ACC112 (cell line): Measurements from ENCODE around the gene WNT9A.
"Not testable (repeated sequence)": the region's sequence is repeated elsewhere in the genome, so short reads cannot be mapped to it uniquely, and the experiment has no call there.

Experiments used
- H2AFZ ChIP-seq: fragments of 200-600 bp; sonication (generic); one replicate; pipeline ENCODE4 v1.6.0; 2017; ENCODE audit warnings: antibody characterized with exemption, low read length; ENCODE audit not compliant: unreplicated experiment
- H3K27ac ChIP-seq: fragments of 200-600 bp; sonication (generic); 2 replicates; pipeline ENCODE4 v1.5.1; 2014; ENCODE audit warnings: low read depth, mild to moderate bottlenecking, antibody characterized with exemption, low read length, moderate library complexity
- H3K27me3 ChIP-seq: fragments of 200-600 bp; sonication (generic); 2 replicates; pipeline ENCODE4 v1.6.1; 2014; ENCODE audit warnings: mild to moderate bottlenecking, antibody characterized with exemption, low read length, moderate library complexity, mixed read lengths; ENCODE audit not compliant: insufficient read depth
- H3K36me3 ChIP-seq: fragments of 200-600 bp; sonication (generic); 2 replicates; pipeline ENCODE4 v1.6.1; 2016; ENCODE audit warnings: mild to moderate bottlenecking, antibody characterized with exemption, low read length, moderate library complexity, mixed read lengths; ENCODE audit not compliant: insufficient read depth
- H3K4me1 ChIP-seq: fragments of 200-600 bp; sonication (generic); one replicate; pipeline ENCODE4 v1.6.1; 2016; ENCODE audit warnings: low read length, mixed read lengths; ENCODE audit not compliant: insufficient read depth, unreplicated experiment, control insufficient read depth
- H3K4me3 ChIP-seq: fragments of 200-600 bp; sonication (generic); 2 replicates; pipeline ENCODE4 v1.5.1; 2014; ENCODE audit warnings: mild to moderate bottlenecking, low read depth, low read length
- H3K79me2 ChIP-seq: fragments of 200-600 bp; sonication (generic); one replicate; pipeline ENCODE4 v1.6.0; 2016; ENCODE audit warnings: low read length; ENCODE audit not compliant: control insufficient read depth, unreplicated experiment, insufficient read depth

WNT9A gene

GRCh38 chr1:227886993-227887696, 60.6 kb downstream of the WNT9A start:
- Histone ChIP-seq H3K4me3 (peak overlapping the region; percentile 24; the same call in 1 of the 2 replicates), H2AFZ (no peak overlapping the region), H3K79me2 (no peaks in the 10 kb centered on the region), H3K36me3 (no peaks in the 10 kb centered on the region), H3K27me3 (peaks cover 8% of the 10 kb centered on the region), H3K4me1 (peaks cover 9% of the 10 kb centered on the region), H3K27ac (no peak overlapping the region)

GRCh38 chr1:227886503-227886961, 61.2 kb downstream of the WNT9A start:
- H3K4me3 ChIP-seq: no peak overlapping the region
- no peak overlapping the region for H3K27ac ChIP-seq
- H3K27me3 ChIP-seq: peaks cover 14% of the 10 kb centered on the region
- H3K4me1 ChIP-seq: peaks cover 9% of the 10 kb centered on the region
- H2AFZ ChIP-seq: no peak overlapping the region
- no peaks in the 10 kb centered on the region for H3K36me3 ChIP-seq
- no peaks in the 10 kb centered on the region for H3K79me2 ChIP-seq

- H3K27ac ChIP-seq: no peak overlapping the region
- H3K36me3 ChIP-seq: no peaks in the 10 kb centered on the region
- H3K4me3 ChIP-seq: 0 out of 2 replicates have a peak overlapping the region, but pooled peaks have one; percentile 32
Measured at GRCh38 chr1:227885648-227886502, 61.9 kb downstream of the WNT9A start.

GRCh38 chr1:227885135-227885647, 62.5 kb downstream of the WNT9A start:
- H3K27me3 ChIP-seq: peaks cover 28% of the 10 kb centered on the region
- H3K4me1 ChIP-seq: peaks cover 9% of the 10 kb centered on the region
- H2AFZ ChIP-seq: peak overlapping the region; percentile 53
- H3K27ac ChIP-seq: no peak overlapping the region
- no peaks in the 10 kb centered on the region for H3K36me3 ChIP-seq
- no peak overlapping the region for H3K4me3 ChIP-seq
- H3K79me2 ChIP-seq: no peaks in the 10 kb centered on the region

More at GRCh38 chr1:227885648-227886502, 61.9 kb downstream of the WNT9A start:
- H3K79me2 ChIP-seq: no peaks in the 10 kb centered on the region
- peak overlapping the region; percentile 53 for H2AFZ ChIP-seq
- peaks cover 21% of the 10 kb centered on the region for H3K27me3 ChIP-seq
- peaks cover 9% of the 10 kb centered on the region for H3K4me1 ChIP-seq

GRCh38 chr1:227884370-227885134, 63.2 kb downstream of the WNT9A start:
- Histone ChIP-seq H3K36me3 (no peaks in the 10 kb centered on the region), H3K4me1 (peaks cover 9% of the 10 kb centered on the region), H3K79me2 (no peaks in the 10 kb centered on the region), H3K4me3 (no peak overlapping the region), H3K27me3 (peaks cover 34% of the 10 kb centered on the region), H3K27ac (no peak overlapping the region), H2AFZ (no peak overlapping the region)

- Histone ChIP-seq H2AFZ (no peak overlapping the region), H3K79me2 (no peaks in the 10 kb centered on the region), H3K4me3 (no peak overlapping the region), H3K4me1 (peaks cover 9% of the 10 kb centered on the region), H3K27ac (no peak overlapping the region), H3K27me3 (peaks cover 42% of the 10 kb centered on the region), H3K36me3 (no peaks in the 10 kb centered on the region)
Measured at GRCh38 chr1:227883641-227884301, 64.0 kb downstream of the WNT9A start.

- Histone ChIP-seq H3K27me3 (peaks cover 47% of the 10 kb centered on the region), H3K4me1 (peaks cover 9% of the 10 kb centered on the region), H3K27ac (no peak overlapping the region), H3K79me2 (no peaks in the 10 kb centered on the region), H3K36me3 (no peaks in the 10 kb centered on the region), H3K4me3 (no peak overlapping the region), H2AFZ (no peak overlapping the region)
Measured at GRCh38 chr1:227883073-227883520, 64.6 kb downstream of the WNT9A start.

GRCh38 chr1:227880342-227880924, 67.3 kb downstream of the WNT9A start:
- H3K4me3 ChIP-seq: no peak overlapping the region
- no peaks in the 10 kb centered on the region for H3K36me3 ChIP-seq
- H3K27ac ChIP-seq: no peak overlapping the region
- H3K4me1 ChIP-seq: peaks cover 3% of the 10 kb centered on the region
- H3K27me3 ChIP-seq: peaks cover 40% of the 10 kb centered on the region
- no peaks in the 10 kb centered on the region for H3K79me2 ChIP-seq
- no peak overlapping the region for H2AFZ ChIP-seq

- H3K79me2 ChIP-seq, H3K36me3 ChIP-seq, H2AFZ ChIP-seq, H3K4me3 ChIP-seq, H3K4me1 ChIP-seq, H3K27ac ChIP-seq: not testable (repeated sequence)
- H3K27me3 ChIP-seq: peaks cover 48% of the 10 kb centered on the region
Measured at GRCh38 chr1:227877810-227878209, 69.9 kb downstream of the WNT9A start.
